ENCODE measurements around the gene GBF1. TPM values are rescaled to one million over a fixed set of nuclear protein-coding genes. Genes with fewer than 3 reads are reported as not detected.

Gene GBF1
- polyA plus RNA-seq, 1 donor from 2014 or later: 14.9 TPM

DNA sequence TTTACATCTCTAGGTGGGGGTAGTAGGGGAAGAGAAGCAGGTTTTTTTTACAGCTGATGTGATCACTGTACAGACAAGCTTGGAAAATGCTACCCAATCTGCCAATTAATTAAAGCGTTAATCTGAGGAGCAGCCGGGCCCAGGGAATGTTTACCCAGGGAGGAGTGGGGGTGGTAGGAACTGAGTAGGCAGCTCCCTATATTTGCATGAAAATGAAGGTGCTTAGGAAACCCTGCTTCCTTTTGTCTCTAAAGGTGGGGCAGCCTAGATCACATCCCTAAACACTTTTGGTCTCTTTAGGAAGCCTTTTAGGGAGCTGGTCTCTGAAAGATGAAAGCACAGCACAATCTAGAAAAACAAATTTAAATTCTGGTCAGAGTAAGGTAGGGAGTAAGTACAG is 97.1 kb downstream of the GBF1 start:
- no peaks in the 10 kb centered on the region for H3K27me3 ChIP-seq (ENCODE audit: insufficient read depth, low read depth, low read length)
- no peaks in the 10 kb centered on the region for H3K36me3 ChIP-seq (ENCODE audit: insufficient read depth, low read length)
- no peak overlapping the region for H3K27ac ChIP-seq (ENCODE audit: low read length)

DNA sequence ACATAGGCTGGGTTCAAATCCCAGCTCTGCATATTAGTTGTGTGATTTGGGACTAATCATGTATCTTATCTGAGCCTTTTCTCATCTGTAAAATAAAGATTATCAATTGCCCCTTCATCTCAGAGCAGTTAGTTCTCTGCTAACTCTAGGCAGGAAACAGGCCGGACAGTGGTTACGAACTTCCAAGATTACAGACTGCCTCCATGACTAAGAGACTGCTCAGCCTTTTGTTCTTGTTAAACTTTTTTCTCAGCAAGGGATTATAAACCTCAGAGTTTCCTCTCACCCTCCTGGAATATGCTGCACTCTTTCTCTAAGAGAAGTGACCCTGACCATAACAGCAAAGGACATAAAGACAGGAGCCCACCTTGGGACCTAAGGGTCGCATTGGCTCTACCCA is 97.6 kb downstream of the GBF1 start:
- Histone ChIP-seq H3K9ac (ENCODE audit: low read length) (no peak overlapping the region), H3K79me2 (replicated peaks; ENCODE audit: insufficient read depth, low read length) (no peaks in the 10 kb centered on the region), H4K20me1 (ENCODE audit: insufficient read depth) (no peaks in the 10 kb centered on the region), H3K4me3 (ENCODE audit: low read length) (no peak overlapping the region), H3K27ac (ENCODE audit: low read length) (no peak overlapping the region), H3K9me2 (ENCODE audit: insufficient read depth, low read length) (no peaks in the 10 kb centered on the region), H3K27me3 (ENCODE audit: insufficient read depth, low read depth, low read length) (no peaks in the 10 kb centered on the region), H3K9me3 (ENCODE audit: low read length) (no peaks in the 10 kb centered on the region), H3F3A (ENCODE audit: insufficient read depth, low read length, poor library complexity, severe bottlenecking) (no peaks in the 10 kb centered on the region), H2AFZ (ENCODE audit: low read depth, low read length) (no peak overlapping the region), H3K36me3 (ENCODE audit: insufficient read depth, low read length) (no peaks in the 10 kb centered on the region), H3K4me2 (ENCODE audit: low read length) (no peak overlapping the region)
- TF ChIP-seq EP300 (conservative IDR thresholded peaks at IDR 0.05; ENCODE audit: poor library complexity, severe bottlenecking): no peak

More for the DNA sequence above, 97.1 kb downstream of the GBF1 start:
- Histone ChIP-seq H3K79me2 (replicated peaks; ENCODE audit: insufficient read depth, low read length) (no peaks in the 10 kb centered on the region), H3F3A (ENCODE audit: insufficient read depth, low read length, poor library complexity, severe bottlenecking) (no peaks in the 10 kb centered on the region), H3K9ac (ENCODE audit: low read length) (no peak overlapping the region), H2AFZ (ENCODE audit: low read depth, low read length) (no peak overlapping the region), H3K4me2 (ENCODE audit: low read length) (no peak overlapping the region), H3K4me3 (ENCODE audit: low read length) (no peak overlapping the region), H3K9me3 (ENCODE audit: low read length) (no peaks in the 10 kb centered on the region), H3K9me2 (ENCODE audit: insufficient read depth, low read length) (no peaks in the 10 kb centered on the region), H4K20me1 (ENCODE audit: insufficient read depth) (no peaks in the 10 kb centered on the region)
- no peak for TF ChIP-seq POLR2AphosphoS5 (IDR thresholded peaks at IDR 0.05)
- TF ChIP-seq SMC3 (conservative IDR thresholded peaks at IDR 0.05; ENCODE audit: poor library complexity): no peak
- no peak for TF ChIP-seq TAF1 (IDR thresholded peaks at IDR 0.05; ENCODE audit: low read depth)
- TF ChIP-seq, protein P1, sequence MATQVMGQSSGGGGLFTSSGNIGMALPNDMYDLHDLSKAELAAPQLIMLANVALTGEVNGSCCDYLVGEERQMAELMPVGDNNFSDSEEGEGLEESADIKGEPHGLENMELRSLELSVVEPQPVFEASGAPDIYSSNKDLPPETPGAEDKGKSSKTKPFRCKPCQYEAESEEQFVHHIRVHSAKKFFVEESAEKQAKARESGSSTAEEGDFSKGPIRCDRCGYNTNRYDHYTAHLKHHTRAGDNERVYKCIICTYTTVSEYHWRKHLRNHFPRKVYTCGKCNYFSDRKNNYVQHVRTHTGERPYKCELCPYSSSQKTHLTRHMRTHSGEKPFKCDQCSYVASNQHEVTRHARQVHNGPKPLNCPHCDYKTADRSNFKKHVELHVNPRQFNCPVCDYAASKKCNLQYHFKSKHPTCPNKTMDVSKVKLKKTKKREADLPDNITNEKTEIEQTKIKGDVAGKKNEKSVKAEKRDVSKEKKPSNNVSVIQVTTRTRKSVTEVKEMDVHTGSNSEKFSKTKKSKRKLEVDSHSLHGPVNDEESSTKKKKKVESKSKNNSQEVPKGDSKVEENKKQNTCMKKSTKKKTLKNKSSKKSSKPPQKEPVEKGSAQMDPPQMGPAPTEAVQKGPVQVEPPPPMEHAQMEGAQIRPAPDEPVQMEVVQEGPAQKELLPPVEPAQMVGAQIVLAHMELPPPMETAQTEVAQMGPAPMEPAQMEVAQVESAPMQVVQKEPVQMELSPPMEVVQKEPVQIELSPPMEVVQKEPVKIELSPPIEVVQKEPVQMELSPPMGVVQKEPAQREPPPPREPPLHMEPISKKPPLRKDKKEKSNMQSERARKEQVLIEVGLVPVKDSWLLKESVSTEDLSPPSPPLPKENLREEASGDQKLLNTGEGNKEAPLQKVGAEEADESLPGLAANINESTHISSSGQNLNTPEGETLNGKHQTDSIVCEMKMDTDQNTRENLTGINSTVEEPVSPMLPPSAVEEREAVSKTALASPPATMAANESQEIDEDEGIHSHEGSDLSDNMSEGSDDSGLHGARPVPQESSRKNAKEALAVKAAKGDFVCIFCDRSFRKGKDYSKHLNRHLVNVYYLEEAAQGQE (IDR thresholded peaks at IDR 0.05; ENCODE audit: borderline replicate concordance): no peak
- TF ChIP-seq EZH2 (IDR thresholded peaks at IDR 0.05; ENCODE audit: borderline replicate concordance, insufficient read depth, low read length, poor library complexity, severe bottlenecking): no peak
- TF ChIP-seq, protein P2, sequence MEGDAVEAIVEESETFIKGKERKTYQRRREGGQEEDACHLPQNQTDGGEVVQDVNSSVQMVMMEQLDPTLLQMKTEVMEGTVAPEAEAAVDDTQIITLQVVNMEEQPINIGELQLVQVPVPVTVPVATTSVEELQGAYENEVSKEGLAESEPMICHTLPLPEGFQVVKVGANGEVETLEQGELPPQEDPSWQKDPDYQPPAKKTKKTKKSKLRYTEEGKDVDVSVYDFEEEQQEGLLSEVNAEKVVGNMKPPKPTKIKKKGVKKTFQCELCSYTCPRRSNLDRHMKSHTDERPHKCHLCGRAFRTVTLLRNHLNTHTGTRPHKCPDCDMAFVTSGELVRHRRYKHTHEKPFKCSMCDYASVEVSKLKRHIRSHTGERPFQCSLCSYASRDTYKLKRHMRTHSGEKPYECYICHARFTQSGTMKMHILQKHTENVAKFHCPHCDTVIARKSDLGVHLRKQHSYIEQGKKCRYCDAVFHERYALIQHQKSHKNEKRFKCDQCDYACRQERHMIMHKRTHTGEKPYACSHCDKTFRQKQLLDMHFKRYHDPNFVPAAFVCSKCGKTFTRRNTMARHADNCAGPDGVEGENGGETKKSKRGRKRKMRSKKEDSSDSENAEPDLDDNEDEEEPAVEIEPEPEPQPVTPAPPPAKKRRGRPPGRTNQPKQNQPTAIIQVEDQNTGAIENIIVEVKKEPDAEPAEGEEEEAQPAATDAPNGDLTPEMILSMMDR (IDR thresholded peaks at IDR 0.05; ENCODE audit: poor library complexity, severe bottlenecking): no peak
- no peak for TF ChIP-seq MXI1 (conservative IDR thresholded peaks at IDR 0.05; ENCODE audit: poor library complexity, severe bottlenecking)
- no peak for TF ChIP-seq RAD21 (conservative IDR thresholded peaks at IDR 0.05)
- no peak for TF ChIP-seq EP300 (conservative IDR thresholded peaks at IDR 0.05; ENCODE audit: poor library complexity, severe bottlenecking)

DNA sequence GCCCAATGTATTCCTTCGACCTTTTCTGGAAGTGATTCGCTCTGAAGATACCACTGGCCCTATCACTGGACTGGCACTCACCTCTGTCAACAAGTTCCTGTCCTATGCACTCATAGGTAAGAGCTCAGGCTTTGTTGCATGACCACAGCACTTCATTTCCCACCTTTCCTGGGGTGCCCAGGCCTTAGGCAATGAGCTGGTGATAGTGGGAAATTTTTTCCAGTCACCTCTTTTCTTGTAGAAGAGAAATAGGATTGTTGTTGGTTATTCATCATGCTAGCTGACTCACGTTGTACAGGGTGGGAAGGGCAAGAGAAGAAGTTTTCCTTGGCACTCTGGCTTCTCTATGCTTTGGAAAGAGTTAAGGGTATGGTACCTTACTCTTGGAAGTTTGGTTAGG is 98.7 kb downstream of the GBF1 start:
- H3K27ac ChIP-seq (ENCODE audit: low read length): no peak overlapping the region
- no peak overlapping the region for H2AFZ ChIP-seq (ENCODE audit: low read depth, low read length)
- no peaks in the 10 kb centered on the region for H3F3A ChIP-seq (ENCODE audit: insufficient read depth, low read length, poor library complexity, severe bottlenecking)
- no peaks in the 10 kb centered on the region for H4K20me1 ChIP-seq (ENCODE audit: insufficient read depth)
- no peak overlapping the region for H3K4me2 ChIP-seq (ENCODE audit: low read length)
- no peak overlapping the region for H3K4me3 ChIP-seq (ENCODE audit: low read length)
- TF ChIP-seq RAD21 (conservative IDR thresholded peaks at IDR 0.05) (no peak), SMC3 (conservative IDR thresholded peaks at IDR 0.05; ENCODE audit: poor library complexity) (no peak), EZH2 (IDR thresholded peaks at IDR 0.05; ENCODE audit: borderline replicate concordance, insufficient read depth, low read length, poor library complexity, severe bottlenecking) (no peak), EP300 (conservative IDR thresholded peaks at IDR 0.05; ENCODE audit: poor library complexity, severe bottlenecking) (no peak), TAF1 (IDR thresholded peaks at IDR 0.05; ENCODE audit: low read depth) (no peak), POLR2AphosphoS5 (IDR thresholded peaks at IDR 0.05) (no peak), MXI1 (conservative IDR thresholded peaks at IDR 0.05; ENCODE audit: poor library complexity, severe bottlenecking) (no peak)
- TF ChIP-seq, protein P1 (IDR thresholded peaks at IDR 0.05; ENCODE audit: borderline replicate concordance): no peak
- TF ChIP-seq, protein P2 (IDR thresholded peaks at IDR 0.05; ENCODE audit: poor library complexity, severe bottlenecking): no peak
- H3K9me2 ChIP-seq (ENCODE audit: insufficient read depth, low read length): no peaks in the 10 kb centered on the region
- no peaks in the 10 kb centered on the region for H3K9me3 ChIP-seq (ENCODE audit: low read length)
- H3K27me3 ChIP-seq (ENCODE audit: insufficient read depth, low read depth, low read length): no peaks in the 10 kb centered on the region
- no peaks in the 10 kb centered on the region for H3K36me3 ChIP-seq (ENCODE audit: insufficient read depth, low read length)
- no peaks in the 10 kb centered on the region for H3K79me2 ChIP-seq (replicated peaks; ENCODE audit: insufficient read depth, low read length)
- H3K9ac ChIP-seq (ENCODE audit: low read length): no peak overlapping the region

Measured in neural cell (in vitro differentiated cells).